Fibroblast of lung (primary cell): Measurements from ENCODE around the gene PAGE2B. TPM values are rescaled to one million over a fixed set of nuclear protein-coding genes. Genes with fewer than 3 reads are reported as not detected.
A peak's percentile ranks its signal among the peaks of the same experiment; 100 is the strongest.
"Not testable (repeated sequence)": the region's sequence is repeated elsewhere in the genome, so short reads cannot be mapped to it uniquely, and the experiment has no call there.

Experiments used
- DNase-seq, 2 donors: peaks; one replicate each; pipeline versions ENCODE4 v3.0.0 to v3.0.0-alpha.2; 2010; ENCODE audit warnings: low read depth in 2 of 2
- H2AFZ ChIP-seq: 2 replicates; pipeline ENCODE4 v1.5.1; 2012; ENCODE audit warnings: low read length, control low read depth, inconsistent platforms
- H3K27ac ChIP-seq: 2 replicates; pipeline ENCODE4 v1.5.1; 2011; ENCODE audit warnings: low read length, control low read depth; ENCODE audit not compliant: insufficient read depth
- H3K27me3 ChIP-seq: 2 replicates; pipeline ENCODE4 v1.5.1; 2011; ENCODE audit warnings: mild to moderate bottlenecking, low read length; ENCODE audit not compliant: control insufficient read depth, insufficient read depth
- H3K36me3 ChIP-seq: 2 replicates; pipeline ENCODE4 v1.5.1; 2011; ENCODE audit warnings: low read length; ENCODE audit not compliant: control insufficient read depth, insufficient read depth
- H3K4me1 ChIP-seq: 2 replicates; pipeline ENCODE4 v1.5.1; 2011; ENCODE audit warnings: low read length; ENCODE audit not compliant: control insufficient read depth, insufficient read depth; ENCODE audit errors: extremely low read depth
- H3K4me2 ChIP-seq: 2 replicates; pipeline ENCODE4 v1.5.1; 2011; ENCODE audit warnings: low read length, control low read depth; ENCODE audit not compliant: insufficient read depth; ENCODE audit errors: extremely low read depth
- H3K4me3 ChIP-seq, 4 experiments: fragments of 200-600 bp in 1 of 4; sonication (generic) in 1 of 4; replicated peaks in 1 of 4; 2 replicates each; pipeline ENCODE4 v1.5.1; 2011 to 2016; ENCODE audit warnings: low read length in 4 of 4, low read depth in 3 of 4, mild to moderate bottlenecking in 3 of 4, control low read depth in 2 of 4, inconsistent platforms in 1 of 4, mixed read lengths in 1 of 4; ENCODE audit not compliant: insufficient read depth in 1 of 4; ENCODE audit errors: control extremely low read depth in 1 of 4
- H3K79me2 ChIP-seq: 2 replicates; pipeline ENCODE4 v1.5.1; 2012; ENCODE audit warnings: mild to moderate bottlenecking, low read length, inconsistent platforms; ENCODE audit not compliant: control insufficient read depth, insufficient read depth
- H3K9ac ChIP-seq: 2 replicates; pipeline ENCODE4 v1.5.1; 2011; ENCODE audit warnings: mild to moderate bottlenecking, low read length, control low read depth; ENCODE audit not compliant: insufficient read depth
- H3K9me3 ChIP-seq: 2 replicates; pipeline ENCODE4 v1.5.1; 2012; ENCODE audit warnings: low read depth, low read length; ENCODE audit not compliant: control insufficient read depth, insufficient read depth
- H4K20me1 ChIP-seq: 2 replicates; pipeline ENCODE4 v1.5.1; 2011; ENCODE audit warnings: low read length; ENCODE audit not compliant: control insufficient read depth, insufficient read depth; ENCODE audit errors: extremely low read depth
- CTCF ChIP-seq, 2 donors: IDR thresholded peaks in 1 of 2; conservative IDR thresholded peaks in 1 of 2; 1 replicate in 1 of 2; 2 replicates in 1 of 2; pipeline ENCODE4 v1.5.1; 2011 to 2012; ENCODE audit warnings: low read length in 2 of 2, control low read depth in 1 of 2, inconsistent platforms in 1 of 2, low read depth in 1 of 2, mild to moderate bottlenecking in 1 of 2
- EZH2 ChIP-seq: IDR thresholded peaks from 2 replicates; pipeline ENCODE4 v1.5.1; 2012; ENCODE audit warnings: low read length, control low read depth, mild to moderate bottlenecking; ENCODE audit errors: missing control alignments
- polyA plus RNA-seq, 2 donors: library from polyadenylated mRNA; depleted of rRNA in 1 of 2; stranded (reverse) in 1 of 2; unstranded in 1 of 2; fragments of >200 nt; gene quantifications; 2 replicates each; pipeline ENCODE4 v1.2.1, GENCODE V29; 2011 to 2012; ENCODE audit warnings: missing spikeins in 1 of 2
- total RNA-seq: library from RNA; depleted of rRNA; stranded (reverse); fragments of >200 nt; gene quantifications from 2 replicates; pipeline ENCODE4 v1.2.1, GENCODE V29; 2014

PAGE2B gene
- total and polyA plus RNA-seq, 2 donors (not counting 1 experiment from before 2014, with no cell fraction given) = not detected

- peak overlapping the region in 1 of 4 experiments; percentile 24 for H3K4me3 ChIP-seq
- H3K4me1 ChIP-seq = no peaks in the 10 kb centered on the region
- no peaks in the 10 kb centered on the region for H3K36me3 ChIP-seq
- no peaks in the 10 kb centered on the region for H3K9me3 ChIP-seq
- no peak overlapping the region for H3K27ac ChIP-seq
- H3K79me2 ChIP-seq = no peaks in the 10 kb centered on the region
- no peak overlapping the region for H2AFZ ChIP-seq
- H4K20me1 ChIP-seq = no peaks in the 10 kb centered on the region
- no peak overlapping the region for H3K9ac ChIP-seq
- no peaks in the 10 kb centered on the region for H3K27me3 ChIP-seq
- DNase-seq = peak; percentile 12 to 46
- no peak overlapping the region for H3K4me2 ChIP-seq
- TF ChIP-seq EZH2 = no peak
- TF ChIP-seq CTCF (conservative IDR thresholded peaks at IDR 0.05 in 1 of 2, IDR thresholded peaks at IDR 0.05 in 1 of 2; ENCODE audit: low read depth in 1 of 2, low read length in 2 of 2) = peak; percentile 69 to 81
These were observed 17.1 kb upstream of the PAGE2B start for GRCh38 chrX:55057675-55058249.

GRCh38 chrX:55067180-55067579, 7.7 kb upstream of the PAGE2B start:
- not testable (repeated sequence) for DNase-seq

GRCh38 chrX:55072286-55072685, 2.5 kb upstream of the PAGE2B start:
- no peak for TF ChIP-seq EZH2
- no peak for TF ChIP-seq CTCF (conservative IDR thresholded peaks at IDR 0.05 in 1 of 2, IDR thresholded peaks at IDR 0.05 in 1 of 2; ENCODE audit: low read depth in 1 of 2, low read length in 2 of 2)
- Histone ChIP-seq H3K4me1 (no peaks in the 10 kb centered on the region), H3K36me3 (no peaks in the 10 kb centered on the region), H3K27ac (no peak overlapping the region), H3K9ac (no peak overlapping the region), H4K20me1 (no peaks in the 10 kb centered on the region), H2AFZ (no peak overlapping the region), H3K9me3 (no peaks in the 10 kb centered on the region), H3K79me2 (no peaks in the 10 kb centered on the region), H3K4me3 (no peak overlapping the region), H3K27me3 (no peaks in the 10 kb centered on the region), H3K4me2 (no peak overlapping the region)
- DNase-seq = no peak

More at GRCh38 chrX:55067180-55067579, 7.7 kb upstream of the PAGE2B start:
- H3K4me1 ChIP-seq, H3K27me3 ChIP-seq, H4K20me1 ChIP-seq, H3K9ac ChIP-seq, H3K4me3 ChIP-seq, H3K4me2 ChIP-seq, H2AFZ ChIP-seq, H3K79me2 ChIP-seq, H3K27ac ChIP-seq, H3K9me3 ChIP-seq, H3K36me3 ChIP-seq: not testable (repeated sequence)
